ENCODE results near the gene HSPA1A. TPM values are rescaled to one million over a fixed set of nuclear protein-coding genes. Genes with fewer than 3 reads are reported as not detected.

The HSPA1A gene
- total and polyA plus RNA-seq, 9 of the 15 experiments (the other 6 are each of a cell fraction or from before 2014, with no cell fraction given), result 2.2 to 273 (median 107) TPM

- TF ChIP-seq ZNF12 (CRISPR knock-in tag; IDR thresholded peaks at IDR 0.05), result peak; percentile 55; the same call in 1 of the 2 replicates
- no peak for TF ChIP-seq BRF2 (IDR thresholded peaks at IDR 0.05; ENCODE audit: borderline replicate concordance, insufficient read depth, insufficient read length)
- peak; percentile 22; the same call in 1 of the 2 replicates for TF ChIP-seq GABPB1 (CRISPR knock-in tag; IDR thresholded peaks at IDR 0.05)
- peak; percentile 92 for TF ChIP-seq SRSF3 (IDR thresholded peaks at IDR 0.05; ENCODE audit: insufficient read depth, low read length)
- TF ChIP-seq MTA3 (IDR thresholded peaks at IDR 0.05; ENCODE audit: borderline replicate concordance), result no peak; the same call in 1 of the 2 replicates
- TF ChIP-seq ZNF449 (CRISPR knock-in tag; IDR thresholded peaks at IDR 0.05), result no peak
- no peak for TF ChIP-seq CLOCK (CRISPR knock-in tag; IDR thresholded peaks at IDR 0.05; ENCODE audit: borderline replicate concordance)
- TF ChIP-seq SUPT5H (IDR thresholded peaks at IDR 0.05), result peak; percentile 76
- no peak for TF ChIP-seq LCOR (CRISPR knock-in tag; IDR thresholded peaks at IDR 0.05)
- no peak for TF ChIP-seq ZNF780A (CRISPR knock-in tag; IDR thresholded peaks at IDR 0.05)
- TF ChIP-seq ID3 (CRISPR knock-in tag; IDR thresholded peaks at IDR 0.05), result no peak
- TF ChIP-seq ID3 (tag; IDR thresholded peaks at IDR 0.05), result no peak
- no peak; the same call in 1 of the 2 replicates for TF ChIP-seq TAF7 (tag; IDR thresholded peaks at IDR 0.05)
- no peak for TF ChIP-seq OTX1 (CRISPR knock-in tag; IDR thresholded peaks at IDR 0.05)
- TF ChIP-seq ARID3B (CRISPR knock-in tag; IDR thresholded peaks at IDR 0.05; ENCODE audit: borderline replicate concordance), result 0 out of 2 replicates have a peak, but pooled peaks have one; percentile 30
- no peak; the same call in 1 of the 2 replicates for TF ChIP-seq HDGF (IDR thresholded peaks at IDR 0.05)
- TF ChIP-seq TEAD4 (IDR thresholded peaks at IDR 0.05; ENCODE audit: low read length), result no peak; the same call in 1 of the 2 replicates
- TF ChIP-seq TEAD4 (CRISPR knock-in tag; IDR thresholded peaks at IDR 0.05; ENCODE audit: borderline replicate concordance), result no peak
- no peak for TF ChIP-seq RBBP5 (IDR thresholded peaks at IDR 0.05; ENCODE audit: borderline replicate concordance, insufficient read depth, low read length, poor library complexity, severe bottlenecking)
Measured at GRCh38 chr6:31794866-31795615, 20.3 kb upstream of the HSPA1A start (continued).
